Choroid plexus epithelial cell (primary cell): ENCODE data around the gene KRTAP10-3.
"Not testable (repeated sequence)": the region's sequence is repeated elsewhere in the genome, so short reads cannot be mapped to it uniquely, and the experiment has no call there.

Experiments
- DNase-seq: peaks from one replicate; pipeline ENCODE4 v3.0.0-alpha.2; 2010; ENCODE audit warnings: low read depth
- H3K4me3 ChIP-seq: 2 replicates; pipeline ENCODE4 v1.5.1; 2011; ENCODE audit warnings: low read depth, mild to moderate bottlenecking, control low read depth, low read length, moderate library complexity
- TF ChIP-seq, protein P1 (sequence below): conservative IDR thresholded peaks from 2 replicates; pipeline ENCODE4 v1.5.1; 2011; ENCODE audit warnings: low read depth, mild to moderate bottlenecking, control low read depth, inconsistent platforms, low read length, moderate library complexity

The KRTAP10-3 gene, protein sequence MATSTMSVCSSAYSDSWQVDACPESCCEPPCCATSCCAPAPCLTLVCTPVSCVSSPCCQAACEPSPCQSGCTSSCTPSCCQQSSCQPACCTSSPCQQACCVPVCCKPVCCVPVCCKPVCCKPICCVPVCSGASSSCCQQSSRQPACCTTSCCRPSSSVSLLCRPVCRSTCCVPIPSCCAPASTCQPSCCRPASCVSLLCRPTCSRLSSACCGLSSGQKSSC

DNA sequence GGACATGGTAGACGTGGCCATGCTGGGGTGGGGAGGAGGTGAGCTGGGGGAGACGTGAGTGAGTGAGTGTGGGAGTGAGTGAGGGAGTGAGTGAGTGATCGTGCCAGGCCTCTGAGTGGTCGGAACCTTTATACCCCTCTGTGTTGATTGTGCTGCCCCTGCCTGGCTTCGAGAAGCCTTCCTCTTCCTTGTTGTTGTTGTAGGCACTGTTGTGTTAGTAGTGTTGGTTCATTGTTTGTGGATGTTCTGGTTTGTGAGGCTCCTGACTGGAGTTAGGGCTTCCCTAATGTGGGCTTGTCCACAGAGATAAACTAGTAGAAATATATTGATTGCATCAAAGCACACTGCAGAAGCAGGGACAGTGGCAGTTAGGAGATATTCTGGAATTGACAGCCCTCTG, at the start of gene KRTAP10-3:
KRTAP10-3 (minus strand) TSS at position 101 of the 400 bp plus-strand sequence; CDS start at position 21, 80 bp downstream.
- DNase-seq, result no peak
- TF ChIP-seq, protein P1, sequence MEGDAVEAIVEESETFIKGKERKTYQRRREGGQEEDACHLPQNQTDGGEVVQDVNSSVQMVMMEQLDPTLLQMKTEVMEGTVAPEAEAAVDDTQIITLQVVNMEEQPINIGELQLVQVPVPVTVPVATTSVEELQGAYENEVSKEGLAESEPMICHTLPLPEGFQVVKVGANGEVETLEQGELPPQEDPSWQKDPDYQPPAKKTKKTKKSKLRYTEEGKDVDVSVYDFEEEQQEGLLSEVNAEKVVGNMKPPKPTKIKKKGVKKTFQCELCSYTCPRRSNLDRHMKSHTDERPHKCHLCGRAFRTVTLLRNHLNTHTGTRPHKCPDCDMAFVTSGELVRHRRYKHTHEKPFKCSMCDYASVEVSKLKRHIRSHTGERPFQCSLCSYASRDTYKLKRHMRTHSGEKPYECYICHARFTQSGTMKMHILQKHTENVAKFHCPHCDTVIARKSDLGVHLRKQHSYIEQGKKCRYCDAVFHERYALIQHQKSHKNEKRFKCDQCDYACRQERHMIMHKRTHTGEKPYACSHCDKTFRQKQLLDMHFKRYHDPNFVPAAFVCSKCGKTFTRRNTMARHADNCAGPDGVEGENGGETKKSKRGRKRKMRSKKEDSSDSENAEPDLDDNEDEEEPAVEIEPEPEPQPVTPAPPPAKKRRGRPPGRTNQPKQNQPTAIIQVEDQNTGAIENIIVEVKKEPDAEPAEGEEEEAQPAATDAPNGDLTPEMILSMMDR, result no peak
- H3K4me3 ChIP-seq, result no peak within 1 kb of the TSS

DNA sequence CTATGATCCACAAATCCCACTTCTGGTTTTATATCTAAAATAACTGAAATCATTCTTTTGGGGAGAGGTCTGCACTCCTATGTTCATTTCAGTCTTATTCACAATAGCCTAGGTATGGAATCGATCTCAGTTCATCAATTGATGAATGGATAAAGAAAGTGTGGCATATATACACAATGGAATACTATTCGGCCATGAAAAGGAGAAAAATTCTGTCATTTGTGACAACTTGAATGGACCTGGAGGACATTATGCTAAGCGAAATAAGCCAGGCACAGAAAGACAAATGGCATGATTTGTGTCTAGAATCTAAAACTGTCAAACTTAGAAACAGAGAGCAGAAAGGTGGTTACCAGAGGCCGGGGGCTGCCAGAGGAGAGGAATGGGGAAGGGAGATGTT, 47.9 kb upstream of the KRTAP10-3 start:
- TF ChIP-seq, protein P1, result no peak
- no peak overlapping the region for H3K4me3 ChIP-seq
- DNase-seq, result no peak

DNA sequence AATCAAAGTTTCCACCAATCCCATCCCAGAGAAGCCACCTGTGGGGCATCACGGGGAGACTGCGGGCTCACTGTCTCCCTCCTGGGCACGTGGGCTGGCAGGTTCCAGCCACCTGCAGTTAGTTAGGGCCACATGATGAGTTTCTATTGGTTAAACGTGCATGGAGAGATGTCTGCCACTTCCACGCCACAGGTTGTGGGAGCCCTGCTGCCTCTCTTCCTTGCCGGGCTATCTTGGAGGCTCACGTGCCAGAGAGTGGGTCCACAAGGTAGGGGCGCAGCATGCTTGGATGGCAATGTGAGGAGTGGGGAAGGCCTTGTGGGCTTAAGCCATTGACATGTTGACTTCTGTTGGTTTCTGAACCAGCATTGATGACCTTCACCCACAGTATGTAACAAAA, 45.3 kb upstream of the KRTAP10-3 start:
- no peak for DNase-seq
- TF ChIP-seq, protein P1, result no peak

DNA sequence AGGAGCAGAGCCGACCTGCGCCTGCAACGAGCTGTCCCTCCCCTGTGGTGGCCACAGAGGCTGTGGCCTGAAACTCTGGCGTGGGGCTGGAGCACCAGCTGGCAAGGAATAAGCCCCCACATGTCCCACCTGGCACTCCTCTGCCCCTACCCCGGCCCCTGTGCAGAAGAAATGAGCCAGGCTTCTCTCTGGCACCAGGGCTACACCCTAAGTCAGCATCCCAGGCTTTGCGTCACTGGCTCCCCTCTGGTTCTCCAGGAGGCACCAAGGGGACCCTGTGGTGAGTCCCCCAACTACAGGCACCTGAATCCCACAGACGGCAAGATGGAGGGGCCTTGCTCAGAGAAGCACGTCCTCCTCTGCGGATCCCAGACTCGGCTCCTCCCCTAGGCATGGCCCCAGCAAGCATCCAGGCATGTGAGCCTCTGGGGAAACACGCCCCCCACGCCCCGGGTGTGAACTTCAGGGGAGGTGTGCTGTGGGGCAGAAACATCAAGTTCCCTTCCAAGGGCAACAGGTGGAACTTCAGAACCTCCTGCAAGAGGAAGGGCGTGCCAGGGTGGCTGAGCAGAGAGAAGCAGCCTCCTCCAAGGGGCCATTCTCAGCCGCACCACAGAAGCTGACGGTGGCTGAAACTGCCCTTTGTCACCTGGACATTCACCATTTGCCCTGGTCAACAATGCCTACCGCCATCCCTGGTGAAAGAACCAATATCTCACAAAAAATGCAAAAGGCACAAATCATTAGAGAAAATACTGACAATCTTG, 44.7 kb upstream of the KRTAP10-3 start:
- no peak overlapping the region for H3K4me3 ChIP-seq
- no peak for DNase-seq
- TF ChIP-seq, protein P1, result no peak

More for the DNA sequence above, 45.3 kb upstream of the KRTAP10-3 start:
- no peak overlapping the region for H3K4me3 ChIP-seq

DNA sequence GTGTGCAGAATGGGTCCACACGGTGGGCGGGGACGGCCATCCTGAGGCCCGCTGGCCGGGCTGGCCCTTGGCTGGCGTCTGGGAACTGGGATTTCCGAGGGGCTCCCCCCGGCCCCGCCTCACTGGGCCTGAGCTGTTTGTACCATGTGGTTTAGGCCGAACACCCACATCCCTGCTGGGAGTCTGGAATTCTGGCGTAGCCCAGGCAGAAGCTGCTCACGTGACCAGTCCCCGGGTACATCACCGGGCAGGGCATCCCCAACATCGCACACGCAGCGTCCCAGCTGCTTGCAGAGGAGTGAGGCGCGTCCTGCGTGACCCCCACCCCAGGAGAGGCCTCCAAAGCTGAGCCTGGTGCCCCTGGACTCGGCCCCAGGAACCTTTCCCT, 43.9 kb upstream of the KRTAP10-3 start:
- DNase-seq, result no peak
- TF ChIP-seq, protein P1, result no peak
- no peak overlapping the region for H3K4me3 ChIP-seq

DNA sequence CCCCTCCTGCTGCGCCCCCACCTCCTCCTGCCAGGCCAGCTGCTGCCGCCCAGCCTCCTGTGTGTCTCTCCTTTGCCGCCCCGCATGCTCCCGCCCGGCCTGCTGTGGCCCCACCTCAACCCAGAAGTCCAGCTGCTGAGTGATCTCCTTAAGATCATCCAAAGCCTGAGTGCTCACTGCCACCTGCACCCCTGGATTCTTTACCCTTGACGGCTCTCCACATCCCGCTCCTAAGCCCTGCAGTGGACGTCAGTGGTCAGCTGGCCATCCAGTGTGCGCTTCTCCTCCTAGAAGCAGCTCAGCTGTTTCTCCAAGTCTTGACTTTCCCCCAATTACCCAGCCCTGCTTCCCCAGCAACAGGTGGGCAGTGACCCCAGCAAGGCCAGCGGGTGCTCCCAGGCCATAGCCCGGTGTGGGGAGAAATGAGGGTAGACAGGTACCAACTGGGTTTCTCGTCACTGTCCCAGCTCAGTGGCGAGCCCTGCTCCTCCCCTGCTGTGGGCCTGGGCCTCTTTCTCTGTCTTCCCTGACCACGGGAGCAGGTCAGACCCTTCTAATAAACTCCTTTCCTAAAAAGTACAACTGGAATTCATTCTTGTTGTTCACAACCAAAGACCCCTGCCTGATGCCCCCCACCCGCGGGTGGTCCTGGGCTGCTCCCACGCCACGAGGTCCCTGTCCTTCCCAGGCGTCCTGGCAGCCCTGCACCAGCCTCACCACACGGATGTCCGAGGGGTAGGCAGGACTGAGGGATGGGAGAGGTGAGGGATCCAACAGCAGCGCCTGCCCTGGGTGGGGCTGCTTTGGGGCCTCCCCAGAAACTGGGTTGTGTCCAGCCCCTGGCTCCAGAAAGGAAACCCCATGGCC, 43.2 kb upstream of the KRTAP10-3 start:
- TF ChIP-seq, protein P1, result no peak
- H3K4me3 ChIP-seq, result no peak overlapping the region
- DNase-seq, result no peak

DNA sequence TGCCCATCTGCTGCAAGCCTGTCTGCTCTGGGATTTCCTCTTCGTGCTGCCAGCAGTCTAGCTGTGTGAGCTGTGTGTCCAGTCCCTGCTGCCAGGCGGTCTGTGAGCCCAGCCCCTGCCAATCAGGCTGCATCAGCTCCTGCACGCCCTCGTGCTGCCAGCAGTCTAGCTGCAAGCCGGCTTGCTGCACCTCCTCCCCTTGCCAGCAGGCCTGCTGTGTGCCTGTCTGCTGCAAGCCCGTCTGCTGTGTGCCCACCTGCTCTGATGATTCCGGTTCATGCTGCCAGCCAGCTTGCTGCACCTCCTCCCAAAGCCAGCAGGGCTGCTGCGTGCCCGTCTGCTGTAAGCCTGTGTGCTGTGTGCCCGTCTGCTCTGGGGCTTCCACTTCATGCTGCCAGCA, 42.5 kb upstream of the KRTAP10-3 start:
- DNase-seq, H3K4me3 ChIP-seq: not testable (repeated sequence)

DNA sequence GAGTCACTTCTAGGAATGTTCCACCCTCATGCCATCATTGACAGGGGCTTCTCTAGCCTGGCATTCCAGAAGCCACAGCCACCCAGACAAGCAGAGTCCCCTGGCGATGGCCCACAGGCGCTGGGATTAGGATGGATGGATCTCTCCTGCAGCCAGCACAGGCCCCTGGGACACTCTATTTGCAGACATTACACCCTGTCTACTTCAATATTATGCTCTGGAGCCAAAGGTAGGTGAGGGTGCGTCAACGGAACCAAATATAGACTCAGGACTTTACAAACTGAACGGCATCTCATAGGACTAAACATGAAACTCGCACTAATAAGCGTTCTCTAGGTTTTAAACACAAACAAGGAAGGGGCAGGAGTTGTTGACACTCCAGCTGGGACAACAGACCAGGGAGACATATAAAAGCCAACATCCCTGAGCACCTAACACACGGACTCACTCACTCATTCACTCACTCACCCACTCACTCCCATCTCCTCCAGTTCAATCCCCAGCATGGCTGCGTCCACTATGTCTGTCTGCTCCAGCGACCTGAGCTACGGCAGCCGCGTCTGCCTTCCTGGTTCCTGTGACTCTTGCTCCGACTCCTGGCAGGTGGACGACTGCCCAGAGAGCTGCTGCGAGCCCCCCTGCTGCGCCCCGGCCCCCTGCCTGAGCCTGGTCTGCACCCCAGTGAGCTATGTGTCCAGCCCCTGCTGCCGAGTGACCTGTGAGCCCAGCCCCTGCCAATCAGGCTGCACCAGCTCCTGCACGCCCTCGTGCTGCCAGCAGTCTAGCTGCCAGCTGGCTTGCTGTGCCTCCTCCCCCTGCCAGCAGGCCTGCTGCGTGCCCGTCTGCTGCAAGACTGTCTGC, 41.8 kb upstream of the KRTAP10-3 start, which contains the start of gene KRTAP10-7:
KRTAP10-7 (plus strand) TSS at position 480 of the 861 bp plus-strand sequence; CDS start at position 505, 25 bp downstream.
- not testable (repeated sequence) for DNase-seq, H3K4me3 ChIP-seq
